Neural cell (in vitro differentiated cells): ENCODE data around the gene TBCC. TPM values are rescaled to one million over a fixed set of nuclear protein-coding genes. Genes with fewer than 3 reads are reported as not detected.

Source experiments
- H2AFZ ChIP-seq: fragments of 200-600, 300-800 bp; sonication (generic), shearing (Covaris generic); 2 replicates; pipeline ENCODE4 v1.6.0; 2014; ENCODE audit warnings: low read depth, mild to moderate bottlenecking, antibody characterized with exemption, low read length, moderate library complexity
- H3F3A ChIP-seq: fragments of 200-600 bp; shearing (Covaris generic); 2 replicates; pipeline ENCODE4 v1.6.1; 2016; ENCODE audit warnings: mild to moderate bottlenecking, moderate library complexity, mixed read lengths, antibody characterized with exemption, low read length; ENCODE audit not compliant: insufficient read depth, poor library complexity, severe bottlenecking
- H3K27ac ChIP-seq: fragments of 200-600, 300-800 bp; sonication (generic), shearing (Covaris generic); 2 replicates; pipeline ENCODE4 v1.5.1; 2014; ENCODE audit warnings: mild to moderate bottlenecking, low read length, moderate library complexity
- H3K27me3 ChIP-seq: fragments of 300-800, 200-600 bp; sonication (generic), shearing (Covaris generic); 2 replicates; pipeline ENCODE4 v1.6.0; 2014; ENCODE audit warnings: mild to moderate bottlenecking, low read depth, low read length, moderate library complexity; ENCODE audit not compliant: insufficient read depth
- H3K36me3 ChIP-seq: fragments of 300-800, 200-600 bp; sonication (generic), shearing (Covaris generic); 2 replicates; pipeline ENCODE4 v1.5.1; 2014; ENCODE audit warnings: mild to moderate bottlenecking, antibody characterized with exemption, low read length, moderate library complexity; ENCODE audit not compliant: insufficient read depth
- H3K4me2 ChIP-seq: fragments of 300-800, 200-600 bp; sonication (generic), shearing (Covaris generic); 2 replicates; pipeline ENCODE4 v1.6.0; 2014; ENCODE audit warnings: mild to moderate bottlenecking, low read length
- H3K4me3 ChIP-seq: fragments of 300-800, 200-600 bp; sonication (generic), shearing (Covaris generic); 2 replicates; pipeline ENCODE4 v1.5.1; 2014; ENCODE audit warnings: mild to moderate bottlenecking, low read length, moderate library complexity
- H3K79me2 ChIP-seq: fragments of 200-600 bp; shearing (Covaris generic); replicated peaks from 2 replicates; pipeline ENCODE4 v1.6.0; 2014; ENCODE audit warnings: mild to moderate bottlenecking, low read length, moderate library complexity; ENCODE audit not compliant: insufficient read depth
- H3K9ac ChIP-seq: fragments of 300-800, 200-600 bp; sonication (generic), shearing (Covaris generic); 2 replicates; pipeline ENCODE4 v1.6.1; 2016; ENCODE audit warnings: mild to moderate bottlenecking, low read length, mixed read lengths
- H3K9me2 ChIP-seq: fragments of 200-600 bp; shearing (Covaris generic); 2 replicates; pipeline ENCODE4 v1.6.1; 2016; ENCODE audit warnings: mild to moderate bottlenecking, low read length, mixed read lengths; ENCODE audit not compliant: insufficient read depth
- H3K9me3 ChIP-seq: fragments of 200-600, 300-800 bp; sonication (generic), shearing (Covaris generic); 2 replicates; pipeline ENCODE4 v1.6.1; 2016; ENCODE audit warnings: mild to moderate bottlenecking, mixed run types, low read length, moderate library complexity, mixed read lengths
- H4K20me1 ChIP-seq: fragments of 200-600 bp; shearing (Covaris generic); 2 replicates; pipeline ENCODE4 v1.6.1; 2016; ENCODE audit warnings: mild to moderate bottlenecking, mixed run types; ENCODE audit not compliant: insufficient read depth
- CTCF ChIP-seq: fragments of 450-650 bp; IDR thresholded peaks from 2 replicates; pipeline ENCODE4 v1.5.1; 2014; ENCODE audit warnings: antibody characterized with exemption, mild to moderate bottlenecking, moderate library complexity; ENCODE audit not compliant: poor library complexity, severe bottlenecking
- EP300 ChIP-seq: fragments of 450-650 bp; conservative IDR thresholded peaks from 2 replicates; pipeline ENCODE4 v1.6.1; 2014; ENCODE audit warnings: antibody characterized with exemption, mild to moderate bottlenecking, moderate library complexity; ENCODE audit not compliant: poor library complexity, severe bottlenecking
- EZH2 ChIP-seq: fragments of 200-600, 300-800 bp; shearing (Covaris generic), sonication (generic); IDR thresholded peaks from 2 replicates; pipeline ENCODE4 v1.6.1; 2014; ENCODE audit warnings: antibody characterized with exemption, low read length, borderline replicate concordance, mild to moderate bottlenecking; ENCODE audit not compliant: insufficient read depth, poor library complexity, severe bottlenecking
- MXI1 ChIP-seq: fragments of 450-650 bp; conservative IDR thresholded peaks from 2 replicates; pipeline ENCODE4 v1.6.1; 2014; ENCODE audit warnings: antibody characterized with exemption, mild to moderate bottlenecking; ENCODE audit not compliant: poor library complexity, severe bottlenecking
- POLR2AphosphoS5 ChIP-seq: IDR thresholded peaks from 2 replicates; pipeline ENCODE4 v1.6.1; 2012
- RAD21 ChIP-seq: fragments of 450-650 bp; conservative IDR thresholded peaks from 2 replicates; pipeline ENCODE4 v1.6.1; 2014; ENCODE audit warnings: antibody characterized with exemption, mild to moderate bottlenecking, moderate library complexity
- REST ChIP-seq: IDR thresholded peaks from 2 replicates; pipeline ENCODE4 v1.6.1; 2012; ENCODE audit warnings: borderline replicate concordance
- SMC3 ChIP-seq: fragments of 450-650 bp; conservative IDR thresholded peaks from 2 replicates; pipeline ENCODE4 v1.6.1; 2014; ENCODE audit warnings: antibody characterized with exemption, mild to moderate bottlenecking, moderate library complexity; ENCODE audit not compliant: poor library complexity
- TAF1 ChIP-seq: IDR thresholded peaks from 2 replicates; pipeline ENCODE4 v1.6.1; 2012; ENCODE audit warnings: low read depth
- polyA plus RNA-seq: library from polyadenylated mRNA; depleted of rRNA; stranded (reverse); fragments of >200 nt; gene quantifications from 2 replicates; pipeline ENCODE4 v1.2.3, GENCODE V29; 2014

The TBCC gene
- polyA plus RNA-seq, 1 donor from 2014 or later: 112 TPM

GRCh38 chr6:42782689-42783176 lies 36.8 kb upstream of the TBCC start:
- Histone ChIP-seq H4K20me1 (no peaks in the 10 kb centered on the region), H3K27me3 (no peaks in the 10 kb centered on the region), H3K79me2 (peaks cover 48% of the 10 kb centered on the region), H2AFZ (peak overlapping the region; percentile 18), H3K27ac (peak overlapping the region; percentile 98), H3K36me3 (no peaks in the 10 kb centered on the region), H3K4me3 (peak overlapping the region; percentile 93), H3K4me2 (no peak overlapping the region), H3K9ac (peak overlapping the region; percentile 100), H3K9me2 (no peaks in the 10 kb centered on the region), H3F3A (no peaks in the 10 kb centered on the region), H3K9me3 (no peaks in the 10 kb centered on the region)
- TF ChIP-seq TAF1 (peak; percentile 58), EZH2 (no peak), MXI1 (no peak), EP300 (peak; percentile 15), RAD21 (no peak), SMC3 (no peak), CTCF (no peak), POLR2AphosphoS5 (peak; percentile 70), REST (no peak)

- TF ChIP-seq REST (no peak), EZH2 (no peak), MXI1 (no peak), SMC3 (no peak), EP300 (no peak)
- Histone ChIP-seq H3K27me3 (no peaks in the 10 kb centered on the region), H3K4me3 (peak within 1 kb of the TSS; percentile 93), H3K9me3 (no peaks in the 10 kb centered on the region), H3K9ac (peak within 1 kb of the TSS; percentile 100), H3K27ac (peak within 1 kb of the TSS; percentile 98), H3K36me3 (no peaks in the 10 kb centered on the region), H4K20me1 (no peaks in the 10 kb centered on the region), H3K9me2 (no peaks in the 10 kb centered on the region), H3K79me2 (peaks cover 41% of the 10 kb centered on the region), H3K4me2 (peak within 1 kb of the TSS; percentile 34), H2AFZ (peak within 1 kb of the TSS; percentile 18), H3F3A (no peaks in the 10 kb centered on the region)
These were observed 36.1 kb upstream of the TBCC start, which contains the start of gene BICRAL for GRCh38 chr6:42781796-42782688. TSS of gene BICRAL (plus strand) at chr6:42782052. CDS start at chr6:42822023, 39,971 bp downstream.
